GM18498 (cell line): ENCODE measurements around the gene MRPS2.

Experiments
- ATAC-seq: cut with Tn5 transposase; IDR thresholded peaks from one replicate; pipeline ENCODE4 v1.9.1; 2021; ENCODE audit warnings: mild to moderate bottlenecking, moderate library complexity; ENCODE audit not compliant: unreplicated experiment

Gene MRPS2

DNA sequence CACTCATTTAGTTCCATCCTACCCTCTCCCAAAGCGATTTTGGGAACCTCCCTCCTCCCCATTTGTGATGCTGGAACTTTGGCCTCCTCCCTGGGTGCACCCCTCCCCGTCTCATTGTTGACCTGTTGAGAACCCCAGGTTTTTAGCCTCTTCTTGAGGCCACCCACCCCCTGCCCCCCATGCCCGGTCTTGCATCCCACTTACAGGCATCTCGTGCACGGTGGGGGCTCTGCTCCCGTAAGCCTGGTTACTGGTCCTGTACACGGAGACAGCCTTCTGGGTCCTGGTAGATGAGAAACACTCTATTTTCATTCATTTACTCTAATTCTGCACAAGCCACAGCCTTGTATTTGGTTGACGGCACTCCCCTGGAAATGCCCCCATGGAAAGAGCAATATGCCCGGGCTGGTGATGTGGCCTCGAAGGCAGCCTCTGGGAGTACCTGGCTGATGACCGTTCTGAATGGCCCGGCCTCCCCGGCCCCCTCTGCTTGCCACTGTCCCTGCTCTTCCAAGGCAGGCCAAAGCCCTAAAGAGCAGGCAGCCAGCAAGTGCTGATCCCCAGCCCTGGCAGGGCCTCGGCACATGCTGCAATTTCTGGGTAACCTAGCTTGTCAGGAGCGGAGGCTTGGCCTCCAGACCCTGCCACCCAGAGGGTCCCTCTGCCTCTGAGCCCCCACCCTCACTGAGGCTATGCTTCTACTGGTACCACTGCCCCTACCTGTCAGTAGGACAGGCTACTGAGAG, 1.9 kb upstream of the MRPS2 start:
- no peak for ATAC-seq

DNA sequence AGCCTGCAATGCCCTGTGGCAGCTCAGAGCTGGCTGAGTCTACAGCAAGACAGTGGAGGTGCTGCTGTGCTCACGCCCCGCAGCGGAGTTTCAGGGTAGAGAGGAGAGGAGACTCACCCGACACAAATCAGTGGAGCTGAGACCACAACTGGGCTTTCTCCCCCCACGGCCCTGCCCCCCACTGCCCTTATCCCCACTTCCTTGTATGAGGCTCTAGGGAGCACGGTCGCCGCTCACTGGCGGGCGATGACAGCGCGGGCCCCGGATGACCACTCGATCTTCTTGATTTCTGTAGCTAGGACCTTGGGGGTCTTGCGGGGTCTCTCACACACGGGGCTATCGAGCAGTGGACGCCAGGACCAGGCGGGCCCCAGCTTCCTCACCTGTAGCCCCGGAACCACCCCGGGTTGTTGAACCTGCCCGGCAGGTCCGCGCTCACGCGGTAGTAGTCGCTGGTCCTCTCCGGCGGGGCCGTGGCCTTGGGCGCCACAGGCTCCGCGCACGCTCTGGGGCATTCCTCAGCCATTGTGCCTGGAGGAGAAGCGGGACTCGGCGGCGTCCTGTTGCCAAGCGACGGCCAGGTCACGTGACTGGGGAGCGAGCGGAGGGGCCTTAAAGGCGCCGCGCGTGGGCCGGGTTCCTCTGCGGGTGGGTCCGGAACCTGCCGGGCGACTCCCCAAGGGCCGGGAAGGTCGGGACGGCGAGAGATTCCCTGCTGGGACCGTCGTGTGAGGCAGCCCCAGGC, 984 bp upstream of the MRPS2 start:
- peak; percentile 65 for ATAC-seq

DNA sequence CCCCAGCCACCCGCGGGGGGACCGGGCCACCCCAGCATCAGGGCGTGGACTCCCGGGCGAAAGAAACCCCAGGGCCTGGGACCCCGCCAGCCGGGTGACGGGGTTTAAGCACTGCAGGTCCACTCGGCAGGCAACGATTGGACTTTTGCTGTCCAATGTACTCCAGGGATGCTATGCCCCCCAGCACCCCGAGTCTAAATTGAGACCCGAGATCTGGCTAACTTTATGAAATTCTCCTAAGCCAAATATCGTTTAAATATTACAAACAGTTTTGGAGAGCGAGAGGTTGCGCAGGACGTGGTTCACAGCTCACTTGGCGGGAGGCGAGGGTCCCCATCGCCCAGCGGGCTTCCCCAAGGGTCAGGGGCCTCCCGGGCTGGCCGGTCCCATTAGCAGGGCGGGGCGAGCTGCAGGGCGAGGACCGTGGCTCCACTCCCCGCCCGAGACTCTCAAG, 384 bp upstream of the MRPS2 start:
- ATAC-seq = peak; percentile 6

DNA sequence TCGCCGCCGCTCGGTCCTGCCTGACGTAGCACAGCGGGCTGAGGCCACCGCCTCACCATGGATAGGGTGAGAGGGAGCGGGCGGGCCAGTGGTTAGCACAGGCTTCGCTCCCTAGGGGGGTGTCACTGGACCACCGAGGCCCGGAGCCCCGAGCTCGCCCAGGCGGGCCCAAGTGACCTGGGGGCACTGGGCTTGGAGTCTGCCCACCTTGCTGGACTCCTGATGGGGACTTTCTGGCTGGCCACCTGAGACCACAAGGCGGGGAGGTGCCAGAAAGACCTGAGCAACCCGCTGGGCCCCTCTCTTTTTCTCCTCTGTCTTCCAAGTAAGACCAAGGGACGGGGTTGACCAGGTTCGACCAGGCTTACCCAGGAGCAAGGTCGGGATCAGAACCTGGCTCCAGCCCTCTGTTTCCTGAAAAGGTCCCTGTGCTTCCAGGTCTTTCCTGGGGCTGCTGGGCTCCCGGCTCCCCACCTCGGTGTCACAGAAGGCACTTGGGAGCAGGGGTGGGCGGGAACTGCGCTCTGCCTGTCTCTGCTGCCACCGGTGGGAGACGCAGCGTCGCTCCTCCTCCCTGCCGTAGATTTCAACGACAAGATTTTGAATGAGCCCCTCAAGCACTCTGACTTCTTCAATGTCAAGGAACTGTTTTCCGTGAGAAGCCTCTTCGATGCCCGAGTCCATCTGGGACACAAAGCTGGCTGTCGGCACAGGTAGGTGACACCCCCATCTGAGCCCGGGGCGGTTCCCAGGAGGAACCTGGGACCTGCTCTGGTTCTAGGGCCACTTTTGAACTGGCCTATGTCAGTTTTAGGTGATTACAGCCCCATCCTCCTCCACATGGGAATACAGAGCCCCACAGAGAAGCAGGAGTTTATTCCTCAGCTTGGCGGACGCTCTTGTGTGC, 1.0 kb downstream of the MRPS2 start:
- ATAC-seq = peak; percentile 28

DNA sequence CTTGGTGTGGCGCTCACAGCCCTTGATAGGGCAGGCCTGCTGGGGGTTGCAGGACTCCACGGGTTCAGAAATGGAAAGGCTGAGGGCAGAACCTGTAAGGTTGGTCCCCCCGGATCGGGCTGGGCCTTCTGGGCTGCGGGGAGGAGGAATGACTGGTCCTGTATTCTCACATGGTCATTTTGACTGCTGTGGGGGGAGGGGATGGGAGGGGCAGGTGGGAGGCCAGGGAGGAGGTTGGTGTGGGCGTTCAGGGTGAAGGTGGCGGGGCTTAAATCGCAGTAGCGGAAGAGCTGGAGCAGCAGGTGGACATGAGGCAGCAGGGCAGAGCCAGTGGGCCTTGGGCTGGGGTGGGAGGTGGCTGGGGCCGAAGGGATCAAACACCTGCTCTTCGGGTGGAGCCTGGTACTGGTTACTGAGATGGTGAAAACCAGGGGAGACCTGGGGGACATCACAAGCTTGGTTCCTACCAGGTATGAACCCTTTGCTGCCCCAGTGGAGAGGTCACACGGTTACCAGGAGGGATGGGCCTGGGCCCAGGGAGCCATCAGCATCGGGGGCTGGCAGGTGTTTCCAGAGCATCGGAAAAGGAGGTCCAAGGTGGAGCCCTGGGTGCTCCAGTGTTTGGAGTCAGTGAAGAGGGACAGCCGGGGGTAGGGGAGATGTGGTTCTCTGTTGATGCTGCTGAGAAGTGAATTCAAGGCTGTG, 1.8 kb downstream of the MRPS2 start:
- ATAC-seq = no peak

DNA sequence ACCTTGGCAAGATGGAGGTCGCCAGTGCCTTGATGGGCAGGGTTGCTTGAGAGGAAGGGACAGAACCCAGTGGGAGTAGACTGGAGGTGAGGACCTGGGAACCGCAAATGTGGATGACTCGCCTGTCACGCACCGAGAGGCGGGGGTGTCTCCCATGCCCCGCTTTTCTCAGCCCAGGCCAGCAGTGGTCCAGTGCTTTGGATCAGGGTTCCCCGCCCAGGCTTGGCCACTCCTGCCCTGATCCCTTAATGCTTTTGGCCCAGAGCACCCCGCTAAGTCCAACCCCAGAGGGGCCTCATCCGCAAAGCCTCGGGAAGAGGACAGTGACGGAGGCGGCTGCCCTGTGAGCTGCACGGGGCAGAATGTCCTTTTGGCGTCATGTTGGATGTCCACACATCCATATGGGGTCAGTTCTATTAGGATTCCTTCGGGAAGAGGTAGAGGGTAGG, 2.4 kb downstream of the MRPS2 start:
- no peak for ATAC-seq

DNA sequence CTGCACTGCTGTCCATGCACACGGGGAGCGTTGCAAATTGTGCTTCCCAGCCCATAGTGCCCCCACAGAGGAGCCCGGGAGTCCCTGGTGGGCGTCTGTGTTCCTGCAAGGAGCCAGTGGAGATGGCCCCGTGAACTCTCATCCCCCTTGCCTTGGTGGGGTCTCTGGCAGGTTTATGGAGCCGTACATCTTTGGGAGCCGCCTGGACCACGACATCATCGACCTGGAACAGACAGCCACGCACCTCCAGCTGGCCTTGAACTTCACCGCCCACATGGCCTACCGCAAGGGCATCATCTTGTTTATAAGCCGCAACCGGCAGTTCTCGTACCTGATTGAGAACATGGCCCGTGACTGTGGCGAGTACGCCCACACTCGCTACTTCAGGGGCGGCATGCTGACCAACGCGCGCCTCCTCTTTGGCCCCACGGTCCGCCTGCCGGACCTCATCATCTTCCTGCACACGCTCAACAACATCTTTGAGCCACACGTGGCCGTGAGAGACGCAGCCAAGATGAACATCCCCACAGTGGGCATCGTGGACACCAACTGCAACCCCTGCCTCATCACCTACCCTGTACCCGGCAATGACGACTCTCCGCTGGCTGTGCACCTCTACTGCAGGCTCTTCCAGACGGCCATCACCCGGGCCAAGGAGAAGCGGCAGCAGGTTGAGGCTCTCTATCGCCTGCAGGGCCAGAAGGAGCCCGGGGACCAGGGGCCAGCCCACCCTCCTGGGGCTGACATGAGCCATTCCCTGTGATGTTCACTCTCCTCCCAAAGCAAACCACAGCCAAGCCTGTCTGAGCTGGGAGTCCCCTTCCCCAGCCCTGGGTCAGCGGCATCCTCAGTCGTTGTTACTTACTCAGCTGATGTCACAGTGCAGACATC, 3.1 kb downstream of the MRPS2 start:
- ATAC-seq = no peak

DNA sequence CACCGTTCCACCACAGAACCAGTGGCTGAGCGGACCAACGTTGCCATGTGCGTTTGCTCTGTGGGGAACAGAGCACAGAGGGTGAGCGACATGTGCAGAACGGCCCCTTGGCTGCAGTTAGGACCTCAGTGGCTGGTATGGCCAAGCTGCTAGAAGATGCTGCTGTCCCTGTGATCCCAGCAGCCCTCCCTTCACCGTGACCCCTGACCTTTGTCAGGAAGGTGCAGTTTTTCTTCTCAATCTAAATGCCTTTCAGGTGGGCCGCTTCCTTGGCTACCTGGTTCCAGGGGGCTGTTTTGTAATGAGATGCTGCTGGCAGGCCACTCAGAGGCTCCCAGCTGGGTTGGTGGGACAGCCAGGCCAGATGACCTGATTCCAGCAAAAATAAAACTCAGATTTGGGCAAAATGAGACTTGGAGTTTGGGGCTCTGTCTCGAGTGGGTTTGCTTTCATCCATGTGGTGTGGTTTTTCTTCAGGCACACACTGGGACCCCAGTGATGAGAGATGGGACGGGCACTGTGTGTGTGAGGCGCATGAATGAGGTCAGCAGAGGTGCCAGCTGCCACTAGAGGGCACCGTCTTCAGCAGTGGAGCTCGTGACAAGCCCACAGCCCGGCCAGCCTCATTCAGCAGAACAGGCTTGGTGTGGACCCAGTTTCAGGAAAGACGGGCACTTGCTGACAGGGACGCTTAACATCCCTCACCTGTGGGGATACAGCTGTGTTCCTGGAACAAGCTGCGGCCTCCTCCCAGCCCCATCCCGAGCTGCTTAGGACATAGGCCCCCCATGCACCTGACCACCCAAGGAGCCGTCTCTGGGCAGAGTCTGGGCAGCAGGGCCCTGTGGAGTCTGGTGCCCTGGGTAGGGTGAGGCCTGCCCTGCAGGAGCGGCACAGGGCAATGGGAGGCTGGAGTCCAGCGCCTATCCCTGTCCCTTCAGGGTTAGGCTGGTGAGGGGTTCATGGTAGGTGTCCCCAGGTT, 4.1 kb downstream of the MRPS2 start:
- no peak for ATAC-seq

DNA sequence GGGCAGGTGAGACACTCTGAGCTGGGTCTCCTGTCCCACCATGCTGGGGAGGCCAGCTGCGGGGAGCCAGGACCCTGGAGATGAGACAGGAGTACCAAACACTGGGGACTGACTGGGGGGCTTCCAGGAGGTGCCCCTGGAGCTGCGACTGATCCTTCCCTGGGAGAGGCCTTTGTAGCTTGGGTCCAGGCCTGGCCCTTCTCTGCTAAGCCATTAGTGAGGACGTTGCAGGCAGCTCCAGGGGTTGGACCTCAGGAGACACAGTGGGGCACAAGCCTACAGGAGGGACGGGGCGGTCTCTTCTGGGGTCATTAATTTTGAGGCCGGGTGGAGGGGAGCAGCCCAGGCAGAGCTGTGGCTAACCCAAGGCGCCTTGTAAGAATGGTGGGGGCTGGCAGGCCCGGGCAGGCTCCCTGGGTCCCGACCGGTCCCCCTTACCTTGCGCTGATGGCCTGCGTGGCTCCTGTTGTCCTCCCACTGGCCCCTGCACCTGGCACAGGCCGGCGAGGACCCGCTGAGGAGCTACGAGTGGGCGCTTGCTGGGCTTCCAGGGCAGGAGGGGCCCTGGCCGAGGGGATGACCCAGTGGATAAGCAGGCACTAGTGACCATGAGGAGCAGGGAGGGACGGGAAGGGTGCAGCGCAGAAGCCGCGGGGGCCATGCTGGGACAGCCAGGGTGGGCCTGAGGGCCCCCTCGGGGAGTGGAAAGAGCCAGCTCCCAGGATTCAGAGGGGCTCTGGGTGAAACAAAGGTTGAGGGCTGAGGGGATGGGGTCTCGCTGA, 5.1 kb downstream of the MRPS2 start:
- no peak for ATAC-seq

DNA sequence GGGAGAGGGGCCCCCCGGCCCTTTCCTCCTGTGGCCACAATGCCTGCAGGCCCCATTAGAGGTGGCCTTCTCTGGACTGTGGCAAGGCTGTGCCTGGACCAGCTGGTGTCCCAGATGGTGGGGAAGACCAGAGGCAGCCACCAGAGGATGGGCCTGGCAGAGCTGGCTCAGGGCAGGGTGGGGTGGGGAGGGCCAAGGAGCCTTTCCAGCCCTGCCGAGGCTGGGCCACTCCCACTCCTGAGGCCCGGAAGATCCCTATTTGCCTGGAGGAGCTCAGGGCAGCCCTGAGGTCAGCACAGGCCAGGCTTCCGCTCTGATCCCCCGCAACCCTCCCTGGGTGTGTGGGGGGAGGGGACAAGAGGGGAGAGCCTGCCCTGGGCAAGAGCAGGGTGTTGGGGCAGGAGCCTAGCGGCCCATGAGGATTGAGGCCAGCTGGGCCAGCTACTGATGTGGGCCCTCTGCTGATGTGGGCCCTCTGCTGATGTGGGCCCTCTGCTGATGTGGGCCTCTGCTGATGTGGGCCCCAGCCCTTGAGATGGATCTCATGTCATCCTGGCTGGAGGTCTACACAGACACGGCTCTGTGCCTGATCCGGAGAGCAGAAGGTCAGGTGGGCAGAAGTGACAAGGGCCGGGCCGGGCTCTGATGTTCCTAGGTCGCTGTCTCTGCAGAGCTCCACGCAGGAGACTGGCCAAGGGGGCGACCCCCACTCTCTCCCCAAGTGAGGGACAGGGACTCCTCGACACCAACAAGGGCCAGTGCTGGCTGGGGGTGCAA, 6.0 kb downstream of the MRPS2 start:
- ATAC-seq = no peak

DNA sequence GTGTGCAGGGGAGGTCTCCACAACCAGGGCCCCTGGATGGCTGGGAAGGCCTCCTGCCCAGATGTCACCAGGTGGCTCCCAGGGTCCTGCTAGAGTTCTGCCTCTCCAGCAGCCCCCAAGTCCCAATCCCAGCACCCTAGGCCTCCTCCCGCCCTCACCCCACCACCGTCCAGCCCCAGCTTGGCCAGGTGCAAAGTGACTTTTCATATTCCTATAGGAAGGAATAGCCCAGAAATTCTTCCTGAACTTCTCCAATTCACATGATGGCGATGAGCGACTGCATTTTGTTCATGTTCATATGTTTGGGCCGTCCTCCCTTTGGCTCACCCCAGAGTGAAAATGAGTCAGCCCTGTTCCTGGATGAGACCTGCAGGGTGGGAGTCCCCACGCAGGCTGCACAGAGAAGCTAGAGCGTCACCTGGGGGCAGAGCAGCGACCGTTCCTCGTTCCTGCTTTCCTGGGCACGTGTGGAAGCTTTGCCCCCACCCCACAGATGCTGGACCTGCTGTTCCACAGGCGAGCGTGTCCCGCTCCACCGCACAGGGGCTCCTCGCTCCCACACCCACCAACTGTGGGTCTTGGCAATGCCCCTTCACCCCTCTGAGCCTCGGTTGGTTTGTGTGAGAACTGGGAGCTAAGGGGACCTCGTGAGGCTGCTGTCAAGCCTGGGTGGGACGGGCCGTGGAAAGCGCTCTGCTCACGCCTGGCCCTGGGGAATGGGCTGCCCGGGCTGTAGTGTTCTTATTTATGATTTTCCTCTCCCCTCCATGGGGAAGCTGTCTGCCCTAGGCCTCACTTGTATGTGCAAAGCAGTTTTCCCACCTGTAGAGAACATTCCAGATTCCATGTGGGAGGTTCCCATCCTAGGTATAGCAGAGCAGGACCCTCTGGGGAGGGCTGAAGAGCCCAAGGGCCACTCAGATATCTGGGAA, 6.9 kb downstream of the MRPS2 start:
- no peak for ATAC-seq

DNA sequence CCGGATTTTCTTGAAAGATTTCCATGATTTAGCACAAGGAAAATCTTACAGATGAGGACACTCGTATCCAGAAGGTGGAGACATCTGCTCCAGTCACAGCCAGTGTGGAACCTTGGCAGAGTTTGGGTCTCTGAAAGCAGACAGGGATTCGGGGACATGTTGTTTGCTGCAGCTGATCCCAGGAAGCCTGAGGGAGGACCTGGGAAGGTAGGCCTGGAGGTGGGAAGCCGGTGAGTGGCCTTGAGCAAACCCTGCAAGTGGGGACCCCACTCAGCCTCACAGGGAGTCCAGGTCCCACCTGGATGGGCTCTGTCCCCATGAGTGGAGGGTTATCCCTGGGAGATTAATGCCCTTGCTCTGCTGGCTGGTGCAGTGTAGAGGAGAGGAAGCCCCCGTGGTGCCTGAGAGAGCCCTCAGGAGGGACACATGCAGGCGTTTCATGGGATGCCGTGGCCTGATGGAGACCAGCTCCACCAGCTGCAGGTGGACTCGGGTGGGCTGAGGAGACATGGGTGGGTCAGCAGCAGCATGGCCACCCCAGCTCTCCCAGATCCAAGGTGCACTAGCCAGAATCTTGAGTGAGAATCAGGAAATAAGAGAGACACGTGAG, 7.8 kb downstream of the MRPS2 start:
- ATAC-seq = no peak

DNA sequence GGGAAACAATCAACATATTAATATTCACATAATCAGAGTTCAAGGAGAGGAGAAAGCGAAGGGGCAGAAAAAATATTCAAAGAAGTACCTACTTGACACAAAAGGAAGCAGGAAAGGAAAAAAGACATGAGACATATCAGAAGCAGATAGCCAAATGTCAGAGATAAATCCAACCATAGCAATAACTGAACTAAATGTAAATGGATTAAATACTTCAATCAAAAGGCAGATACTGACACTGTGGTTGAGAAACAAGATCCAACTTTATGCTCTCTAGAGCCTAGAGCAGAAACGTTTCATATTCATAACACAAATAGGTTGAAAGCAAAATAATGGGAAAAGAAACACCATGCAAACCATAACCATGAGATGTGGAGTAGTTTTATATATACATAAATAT, 9.0 kb downstream of the MRPS2 start:
- no peak for ATAC-seq

DNA sequence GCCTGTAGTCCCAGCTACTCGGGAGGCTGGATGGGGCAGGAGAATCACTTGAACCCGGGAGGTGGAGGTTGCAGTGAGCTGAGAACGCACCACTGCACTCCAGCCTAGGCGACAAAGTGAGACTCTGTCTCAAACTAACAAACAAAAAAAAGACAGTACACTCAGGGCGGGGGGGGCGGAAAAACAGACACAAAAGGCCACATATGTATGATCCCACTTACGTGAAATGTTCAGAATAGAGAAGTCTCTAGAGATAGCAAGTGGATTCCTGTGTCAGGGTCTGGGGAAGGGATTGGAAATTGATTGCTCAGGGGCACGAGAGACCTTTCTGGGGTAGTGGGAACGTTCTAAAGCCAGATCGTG, 11.7 kb downstream of the MRPS2 start:
- ATAC-seq = no peak

DNA sequence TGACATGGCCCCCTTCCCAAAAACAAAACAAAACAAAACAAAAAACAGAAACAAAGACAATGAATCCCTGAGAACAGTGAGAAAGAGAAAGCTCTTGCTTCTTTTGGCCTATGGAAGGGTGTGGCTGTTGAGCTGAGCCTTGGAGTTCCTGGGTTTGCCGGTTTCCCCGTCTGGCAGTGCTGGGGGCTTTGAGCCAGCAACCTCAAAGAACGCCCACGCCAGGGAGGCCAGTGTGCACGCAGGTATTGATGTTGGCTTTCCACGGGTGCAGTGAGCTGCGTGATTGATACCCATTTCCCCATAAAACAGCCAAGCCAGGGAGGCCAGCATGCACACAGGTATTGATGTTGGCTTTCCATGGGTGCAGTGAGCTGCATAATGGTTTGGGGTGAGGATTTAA, 12.4 kb downstream of the MRPS2 start:
- ATAC-seq = no peak
